ENCODE results near the gene IFNA16.

- no peak for TF ChIP-seq CTCF (IDR thresholded peaks at IDR 0.05)
- TF ChIP-seq REST (IDR thresholded peaks at IDR 0.05; ENCODE audit: insufficient read depth in 1 of 2, low read depth in 2 of 2, low read length in 1 of 2), result no peak
- no peak for TF ChIP-seq POLR2AphosphoS5 (IDR thresholded peaks at IDR 0.05; ENCODE audit: low read depth, low read length)
- TF ChIP-seq TCF7L2 (IDR thresholded peaks at IDR 0.05; ENCODE audit: low read depth, low read length), result no peak
Measured at GRCh38 chr9:21251638-21252037, 34.5 kb upstream of the IFNA16 start.

All from Panc1 (cell line).